ENCODE data around the gene EMB.
"Not testable (repeated sequence)": the region's sequence is repeated elsewhere in the genome, so short reads cannot be mapped to it uniquely, and the experiment has no call there.

Gene EMB

DNA sequence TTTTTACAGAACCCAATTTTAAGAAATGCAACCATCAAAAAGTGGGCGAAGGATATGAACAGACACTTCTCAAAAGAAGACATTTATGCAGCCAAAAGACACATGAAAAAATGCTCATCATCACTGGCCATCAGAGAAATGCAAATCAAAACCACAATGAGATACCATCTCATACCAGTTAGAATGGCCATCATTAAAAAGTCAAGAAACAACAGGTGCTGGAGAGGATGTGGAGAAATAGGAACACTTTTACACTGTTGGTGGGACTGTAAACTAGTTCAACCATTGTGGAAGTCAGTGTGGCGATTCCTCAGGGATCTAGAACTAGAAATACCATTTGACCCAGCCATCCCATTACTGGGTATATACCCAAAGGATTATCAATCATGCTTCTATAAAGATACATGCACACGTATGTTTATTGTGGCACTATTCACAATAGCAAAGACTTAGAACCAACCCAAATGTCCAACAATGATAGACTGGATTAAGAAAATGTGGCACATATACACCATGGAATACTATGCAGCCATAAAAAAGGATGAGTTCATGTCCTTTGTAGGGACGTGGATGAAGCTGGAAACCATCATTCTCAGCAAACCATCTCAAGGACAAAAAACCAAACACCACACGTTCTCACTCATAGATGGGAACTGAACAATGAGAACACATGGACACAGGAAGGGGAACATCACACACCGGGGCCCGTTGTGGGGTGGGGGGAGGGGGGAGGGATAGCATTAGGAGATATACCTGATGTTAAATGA, 19.7 kb downstream of the EMB start:
- DNase-seq, result not testable (repeated sequence)

DNA sequence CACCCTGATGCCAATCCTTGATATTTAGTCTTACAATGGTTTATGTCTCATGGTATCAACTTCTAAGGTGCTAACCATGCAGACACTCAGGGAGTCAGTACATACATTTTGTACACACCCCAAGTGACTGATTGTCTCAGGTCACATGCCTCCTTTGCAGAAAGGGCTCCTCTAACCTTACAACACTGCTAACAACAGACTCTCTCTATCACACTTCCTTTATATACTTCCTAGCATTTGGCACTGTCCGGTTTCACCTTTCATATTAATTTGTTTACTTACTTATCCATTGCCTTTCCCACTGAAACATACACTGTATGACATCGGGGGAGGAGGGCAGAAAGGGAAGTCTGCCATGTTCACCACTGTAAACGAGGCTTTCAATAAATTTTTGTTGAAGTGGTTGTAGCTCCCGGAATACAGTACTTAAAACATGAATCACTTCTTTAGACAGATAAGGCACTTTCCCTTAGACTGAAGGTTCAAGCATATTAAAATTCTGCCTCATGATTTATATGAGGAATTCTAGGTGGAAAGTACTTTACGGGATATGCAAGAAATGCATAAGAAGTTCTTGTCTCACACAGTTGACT, 20.6 kb downstream of the EMB start:
- no peak for DNase-seq

DNA sequence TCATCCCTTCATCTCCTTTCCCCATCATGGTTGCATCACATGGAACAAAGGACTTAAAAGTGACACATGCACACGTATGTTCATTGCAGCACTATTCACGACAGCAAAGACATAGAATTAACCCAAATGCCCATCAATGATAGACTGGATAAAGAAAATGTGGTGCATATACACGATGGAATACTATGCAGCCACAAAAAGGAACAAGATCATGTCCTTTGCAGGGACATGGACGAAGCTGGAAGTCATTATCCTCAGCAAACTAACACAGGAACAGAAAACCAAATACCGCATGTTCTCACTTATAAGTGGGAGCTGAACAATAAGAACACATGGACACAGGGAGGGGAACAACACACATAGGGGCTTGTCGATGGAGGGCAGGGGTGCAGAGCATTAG, 21.4 kb downstream of the EMB start:
- DNase-seq, result not testable (repeated sequence)

DNA sequence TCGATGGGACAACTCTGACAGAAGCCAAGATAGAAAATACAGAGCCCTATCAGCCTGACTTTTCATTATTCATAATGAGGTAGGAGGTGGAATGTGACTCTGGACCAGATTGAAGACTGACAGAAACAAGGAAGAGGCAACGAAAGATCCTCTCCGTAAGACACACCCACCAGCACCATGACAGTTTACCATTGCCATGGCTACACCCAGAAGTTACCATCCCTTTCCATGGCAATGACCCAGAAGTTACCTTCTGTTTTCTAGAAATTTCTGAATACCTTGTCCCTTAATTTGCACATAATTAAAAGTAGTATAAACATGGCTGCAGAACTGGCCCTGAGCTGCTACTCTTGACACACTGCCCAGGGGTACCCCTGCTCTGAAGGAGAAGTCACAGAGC, 24.5 kb downstream of the EMB start:
- not testable (repeated sequence) for DNase-seq

DNA sequence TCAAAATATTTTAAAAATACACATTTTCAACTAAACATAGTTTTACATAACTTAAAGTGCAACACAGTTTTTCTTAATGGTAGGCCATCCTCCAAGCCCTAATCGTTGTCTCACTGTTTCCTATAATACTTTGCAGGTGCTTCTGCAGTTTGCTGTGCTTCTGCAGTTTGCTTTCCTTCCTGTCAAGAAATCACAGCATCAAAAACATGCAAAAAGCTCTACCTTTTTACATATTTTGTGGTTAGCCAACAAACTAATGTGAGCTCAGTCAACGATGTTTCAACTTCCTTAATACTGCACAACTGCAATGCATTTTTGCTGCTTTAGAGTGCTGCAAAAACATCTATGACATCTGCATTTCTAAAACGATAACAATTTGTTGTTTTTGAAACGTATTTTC, 25.2 kb downstream of the EMB start:
- DNase-seq, result no peak

DNA sequence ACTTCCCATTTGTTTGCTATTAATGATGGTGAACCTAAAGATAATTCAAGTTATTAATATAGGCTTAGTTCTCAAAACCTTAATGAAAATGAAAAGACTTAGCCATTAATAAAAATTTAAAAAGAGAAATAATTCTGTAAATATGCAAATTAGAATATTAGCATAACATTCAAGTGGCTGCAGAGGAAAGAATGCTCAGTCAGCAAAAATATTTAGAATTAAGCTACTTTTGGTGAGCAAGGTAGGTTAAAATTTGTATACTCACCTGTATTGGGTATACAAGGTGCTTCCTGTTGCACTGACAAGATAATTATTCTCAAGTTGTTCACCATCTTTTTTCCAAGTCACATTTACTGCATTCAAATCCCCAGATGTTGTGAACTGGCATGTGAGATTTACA, 30.2 kb downstream of the EMB start:
- DNase-seq, result not testable (repeated sequence)

DNA sequence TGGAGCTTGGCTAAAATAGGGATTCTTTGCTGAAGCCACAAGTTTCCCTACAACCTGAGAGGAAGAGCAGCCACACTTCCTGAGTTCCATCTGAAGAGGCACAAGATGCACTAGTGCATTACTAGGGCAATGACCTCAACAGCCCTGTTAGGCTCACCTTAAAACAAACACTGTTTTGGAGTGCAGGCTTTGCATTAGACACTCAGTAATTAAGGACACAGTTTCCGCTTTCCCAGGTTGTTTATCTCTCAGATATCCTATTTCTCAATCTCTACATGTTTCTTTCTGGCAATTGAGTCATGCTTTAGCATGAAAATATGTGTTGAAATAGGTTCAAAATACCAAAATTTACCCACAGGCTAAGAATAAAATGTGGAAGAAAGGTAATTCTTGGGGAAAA, 34.2 kb downstream of the EMB start:
- DNase-seq, result no peak

DNA sequence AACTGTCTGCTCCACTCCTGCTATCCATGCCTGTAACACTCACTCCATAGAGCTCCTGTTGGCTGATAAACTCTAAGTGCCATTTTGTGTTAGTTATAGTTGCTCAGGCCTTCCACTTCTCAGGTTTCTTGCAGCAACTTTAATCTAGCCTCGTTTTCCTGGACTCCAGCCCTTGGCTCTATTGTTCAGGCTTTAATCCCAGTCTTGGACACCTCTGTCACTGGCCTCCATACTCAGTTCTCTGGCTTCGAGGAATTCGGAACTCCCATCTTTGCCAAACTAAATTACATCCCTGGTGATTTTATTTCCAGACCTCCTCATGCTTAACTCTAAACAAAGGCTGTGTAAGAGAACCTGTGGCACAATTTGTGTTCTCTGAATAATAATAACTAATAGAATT, 39.8 kb downstream of the EMB start:
- DNase-seq, result no peak

DNA sequence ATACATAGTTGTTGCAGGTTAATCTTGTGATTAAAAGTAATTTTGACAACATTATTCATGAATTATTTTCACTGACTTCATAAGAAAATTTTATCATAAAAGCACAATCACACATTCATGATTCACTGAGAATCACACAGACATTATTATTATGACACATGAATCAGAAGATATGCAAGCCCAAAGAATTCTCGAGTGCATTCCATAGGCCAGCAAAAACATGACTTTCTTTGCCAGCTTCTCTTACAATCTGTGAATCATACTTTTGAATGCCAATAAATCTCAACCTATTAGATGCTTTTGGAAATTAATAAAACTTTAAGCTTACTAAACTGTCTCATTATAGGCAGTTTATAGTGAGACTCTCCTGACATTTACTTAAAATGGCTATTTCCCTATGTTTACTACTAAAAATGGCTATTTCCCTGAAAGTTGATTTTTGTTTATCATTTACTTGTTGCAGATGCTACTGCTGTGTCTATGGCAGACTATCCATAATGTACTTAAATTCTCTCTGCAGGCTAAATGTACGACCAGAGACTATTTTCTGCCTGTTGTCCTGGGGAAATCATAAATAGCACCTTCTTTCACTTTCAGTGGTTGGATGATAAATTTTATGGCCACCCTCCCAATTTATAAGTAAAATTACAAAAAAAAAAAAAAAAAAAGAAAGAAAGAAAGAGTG, 47.0 kb downstream of the EMB start:
- DNase-seq, result not testable (repeated sequence)

DNA sequence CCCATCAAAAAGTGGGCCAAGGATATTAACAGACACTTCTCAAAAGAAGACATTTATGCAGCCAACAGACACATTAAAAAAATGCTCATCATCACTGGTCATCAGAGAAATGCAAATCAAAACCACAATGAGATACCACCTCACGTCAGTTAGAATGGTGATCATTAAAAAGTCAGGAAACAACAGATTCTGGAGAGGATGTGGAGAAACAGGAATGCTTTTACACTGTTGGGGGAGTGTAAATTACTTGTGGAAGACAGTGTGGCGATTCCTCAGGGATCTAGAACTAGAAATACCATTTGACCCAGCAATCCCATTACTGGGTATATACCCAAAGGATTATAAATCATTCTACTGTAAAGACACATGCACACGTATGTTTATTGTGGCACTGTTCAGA, 48.8 kb downstream of the EMB start:
- DNase-seq, result not testable (repeated sequence)

DNA sequence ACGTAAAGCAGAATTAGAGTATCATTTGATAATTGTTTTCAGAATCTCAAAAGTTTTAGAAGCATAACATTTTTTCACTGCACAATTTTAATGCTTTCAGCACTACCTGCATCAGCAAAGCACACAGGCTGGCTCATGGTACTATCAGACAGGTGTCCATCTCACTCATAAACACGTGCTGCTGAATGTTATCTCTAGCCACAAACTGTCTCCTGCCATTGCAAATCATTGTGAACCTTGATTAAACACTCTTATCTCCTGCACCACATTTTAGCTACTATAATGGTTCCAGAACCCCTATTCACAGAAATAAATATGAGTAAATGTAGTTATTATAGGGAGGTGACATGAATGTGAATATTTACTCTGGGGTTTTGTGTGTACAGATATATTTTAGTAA, 56.7 kb downstream of the EMB start:
- not testable (repeated sequence) for DNase-seq

DNA sequence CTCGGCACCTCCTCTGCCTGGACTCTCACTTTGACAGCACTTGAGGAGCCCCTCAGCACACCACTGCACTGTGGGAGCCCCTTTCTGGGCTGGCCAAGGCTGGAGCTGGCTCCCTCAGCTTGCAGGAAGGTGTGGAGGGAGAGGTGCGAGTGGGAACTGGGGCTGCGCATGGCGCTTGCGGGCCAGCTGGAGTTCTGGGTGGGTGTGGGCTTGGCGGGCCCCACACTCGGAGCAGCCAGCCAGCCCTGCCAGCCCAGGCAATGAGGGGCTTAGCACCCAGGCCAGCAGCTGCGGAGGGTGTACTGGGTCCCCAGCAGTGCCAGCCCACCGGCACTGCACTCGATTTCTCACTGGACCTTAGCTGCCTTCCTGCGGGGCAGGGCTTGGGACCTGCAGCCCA, 64.4 kb downstream of the EMB start:
- DNase-seq, result not testable (repeated sequence)

DNA sequence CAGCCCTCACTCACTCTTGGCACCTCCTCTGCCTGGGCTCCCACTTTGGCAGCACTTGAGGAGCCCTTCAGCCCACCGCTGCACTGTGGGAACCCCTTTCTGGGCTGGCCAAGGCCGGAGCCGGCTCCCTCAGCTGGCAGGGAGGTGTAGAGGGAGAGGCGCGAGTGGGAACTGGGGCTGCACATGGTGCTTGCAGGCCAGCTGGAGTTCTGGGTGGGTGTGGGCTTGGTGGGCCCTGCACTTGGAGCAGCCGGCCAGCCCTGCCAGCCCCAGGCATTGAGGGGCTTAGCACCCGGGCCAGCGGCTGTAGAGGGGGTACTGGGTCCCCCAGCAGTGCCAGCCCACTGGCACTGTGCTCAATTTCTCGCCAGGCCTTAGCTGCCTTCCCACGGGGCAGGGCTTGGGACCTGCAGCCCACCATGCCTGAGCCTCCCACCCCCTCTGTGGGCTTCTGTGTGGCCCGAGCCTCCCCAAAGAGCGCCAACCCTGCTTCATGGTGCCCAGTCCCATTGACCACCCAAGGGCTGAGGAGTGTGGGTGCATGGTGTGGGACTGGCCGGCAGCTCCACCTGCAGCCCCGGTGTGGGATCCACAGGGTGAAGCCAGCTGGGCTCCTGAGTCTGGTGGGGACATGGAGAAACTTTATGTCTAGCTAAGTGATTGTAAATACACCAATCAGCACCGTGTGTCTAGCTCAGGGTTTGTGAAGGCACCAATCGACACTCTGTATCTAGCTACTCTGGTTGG, 71.6 kb downstream of the EMB start:
- DNase-seq, result not testable (repeated sequence)

DNA sequence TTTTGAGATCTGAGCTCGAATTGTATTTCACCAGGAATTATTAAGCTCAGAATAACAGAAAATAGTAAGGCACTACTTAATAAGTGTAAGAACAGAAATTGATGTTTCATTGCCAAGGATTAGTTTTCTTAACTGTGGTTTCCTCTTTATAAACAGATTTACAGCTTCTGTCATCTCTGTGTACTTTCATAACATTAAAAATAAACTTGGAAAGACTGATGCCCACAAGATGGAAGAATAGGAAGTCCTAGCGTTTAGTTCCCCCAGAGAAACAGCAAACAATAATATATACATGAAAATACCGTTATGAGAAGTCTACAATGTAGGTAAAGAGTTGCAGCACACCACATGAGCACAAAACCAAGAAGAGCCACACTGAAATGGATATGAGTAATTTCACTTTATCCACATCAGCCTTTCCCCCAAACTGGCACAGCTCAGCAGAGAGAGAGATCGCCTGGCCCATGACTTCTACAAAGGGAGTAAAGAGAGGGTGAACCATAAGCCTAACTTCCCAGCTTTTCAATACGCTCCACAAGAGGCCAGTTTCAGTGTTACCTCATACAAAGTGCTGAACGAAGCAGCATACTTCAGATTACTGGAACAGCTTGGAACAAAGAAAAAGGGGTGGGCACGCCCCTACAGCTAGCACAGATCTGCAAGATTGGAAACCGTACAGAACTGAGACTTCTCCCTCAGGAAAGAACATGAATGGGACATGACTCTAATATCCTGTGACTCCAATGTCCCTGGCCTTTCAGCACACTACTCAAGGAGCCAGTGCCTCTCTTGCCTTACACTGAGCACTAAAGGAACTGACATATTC, 75.4 kb downstream of the EMB start:
- no peak for DNase-seq

DNA sequence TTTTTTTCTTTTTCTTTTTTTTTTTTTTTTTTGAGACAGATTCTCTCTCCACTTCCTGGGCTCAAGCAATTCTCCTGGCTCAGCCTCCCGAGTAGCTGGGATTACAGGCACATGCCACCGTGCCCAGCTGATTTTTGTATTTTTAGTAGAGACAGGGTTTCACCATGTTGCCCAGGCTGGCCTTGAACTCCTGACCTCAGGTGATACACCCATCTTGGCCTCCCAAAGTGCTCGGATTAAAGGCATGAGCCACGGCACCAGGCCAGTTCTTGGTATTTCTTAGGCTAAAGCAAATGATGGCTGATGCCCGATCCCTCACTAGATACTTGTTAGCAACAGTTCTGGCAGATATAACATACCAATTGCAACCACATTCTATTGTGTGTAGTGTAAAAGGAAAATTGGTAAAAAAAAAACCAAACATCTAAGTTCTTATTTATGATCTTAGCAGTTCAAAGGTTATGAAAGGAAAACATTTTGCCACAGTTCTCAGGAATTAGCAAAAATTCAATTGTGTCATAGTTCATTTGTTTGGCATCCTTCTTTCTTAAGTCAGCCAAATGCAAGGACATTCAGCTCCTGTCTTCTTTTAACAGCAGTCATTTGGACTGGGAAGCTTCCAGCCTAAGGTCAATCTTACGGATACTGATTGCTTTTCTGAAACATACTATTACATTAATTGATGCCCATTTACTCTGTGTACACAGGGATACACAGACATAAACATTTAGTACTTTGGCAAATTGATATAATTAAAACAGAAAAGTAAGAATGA, 76.4 kb downstream of the EMB start:
- not testable (repeated sequence) for DNase-seq

DNA sequence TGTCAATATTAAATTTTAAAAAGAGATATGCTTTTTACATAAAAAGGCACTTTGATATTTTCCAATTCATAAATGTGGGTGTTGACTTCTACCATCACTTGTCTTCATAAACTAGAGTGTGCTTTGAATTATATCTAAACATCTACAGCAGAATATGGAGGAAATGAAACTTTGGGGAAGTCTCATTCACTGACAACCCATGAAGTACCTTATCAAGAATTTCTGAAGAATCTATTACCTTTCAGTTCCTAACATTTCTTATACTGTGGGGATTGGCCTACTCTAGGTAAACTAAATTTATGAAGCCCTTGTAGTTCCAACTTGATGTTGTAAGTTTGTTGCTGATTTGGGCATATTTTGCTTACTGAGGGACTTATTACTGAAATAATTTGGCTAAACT, 81.9 kb downstream of the EMB start:
- DNase-seq, result no peak

DNA sequence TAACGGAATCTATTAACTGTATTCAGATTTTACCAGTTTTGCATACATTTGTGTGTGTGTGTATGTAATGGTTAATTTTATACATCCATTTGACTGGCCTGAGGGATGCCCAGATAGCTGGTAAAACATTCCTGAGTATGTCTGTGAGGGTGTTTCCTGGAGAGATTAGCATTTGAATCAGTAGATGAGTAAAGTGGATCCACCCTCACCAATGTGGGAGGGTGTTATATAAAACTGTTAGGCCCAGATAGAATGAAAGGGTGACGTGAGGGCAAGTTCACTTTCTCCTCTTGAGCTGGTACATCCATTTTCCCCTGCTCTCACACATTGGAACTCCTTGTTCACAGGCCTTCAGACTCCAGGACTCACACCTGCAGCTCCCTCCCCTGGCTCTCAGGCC, 88.7 kb downstream of the EMB start:
- no peak for DNase-seq
